Progenitor cell of endocrine pancreas (in vitro differentiated cells): ENCODE measurements around the gene VCP. TPM values are rescaled to one million over a fixed set of nuclear protein-coding genes. Genes with fewer than 3 reads are reported as not detected.

Experiments used
- DNase-seq: peaks from one replicate; pipeline ENCODE4 v3.0.0; 2021; ENCODE audit warnings: low spot score; ENCODE audit not compliant: unreplicated experiment
- H3K27ac Mint-ChIP-seq: 2 replicates; pipeline ENCODE4 v1.8.0; 2021; ENCODE audit warnings: mild to moderate bottlenecking, moderate library complexity, mixed read lengths
- H3K27me3 Mint-ChIP-seq: 2 replicates; pipeline ENCODE4 v1.8.0; 2021; ENCODE audit warnings: mixed read lengths
- H3K36me3 Mint-ChIP-seq: 2 replicates; pipeline ENCODE4 v1.8.0; 2022; ENCODE audit warnings: mixed read lengths; ENCODE audit not compliant: insufficient read depth
- H3K4me1 Mint-ChIP-seq: 2 replicates; pipeline ENCODE4 v1.8.0; 2021; ENCODE audit warnings: low read depth, mixed read lengths
- H3K4me3 Mint-ChIP-seq: 2 replicates; pipeline ENCODE4 v1.8.0; 2021; ENCODE audit warnings: low read depth, mild to moderate bottlenecking, moderate library complexity, mixed read lengths
- H3K9me3 Mint-ChIP-seq: 2 replicates; pipeline ENCODE4 v1.8.0; 2021; ENCODE audit warnings: low read depth, mixed read lengths
- total RNA-seq: library from RNA; stranded (reverse); gene quantifications from 2 replicates; pipeline ENCODE4 v1.2.1, GENCODE V29; 2021
- TF ChIP-seq, protein P1 (sequence below): fragments of 200-600 bp; sonication (generic); IDR thresholded peaks from one replicate; pipeline ENCODE4 v1.5.0; 2021; ENCODE audit warnings: antibody characterized with exemption, mild to moderate bottlenecking; ENCODE audit not compliant: unreplicated experiment

The VCP gene
- total RNA-seq, 1 donor from 2014 or later = 326 TPM

DNA sequence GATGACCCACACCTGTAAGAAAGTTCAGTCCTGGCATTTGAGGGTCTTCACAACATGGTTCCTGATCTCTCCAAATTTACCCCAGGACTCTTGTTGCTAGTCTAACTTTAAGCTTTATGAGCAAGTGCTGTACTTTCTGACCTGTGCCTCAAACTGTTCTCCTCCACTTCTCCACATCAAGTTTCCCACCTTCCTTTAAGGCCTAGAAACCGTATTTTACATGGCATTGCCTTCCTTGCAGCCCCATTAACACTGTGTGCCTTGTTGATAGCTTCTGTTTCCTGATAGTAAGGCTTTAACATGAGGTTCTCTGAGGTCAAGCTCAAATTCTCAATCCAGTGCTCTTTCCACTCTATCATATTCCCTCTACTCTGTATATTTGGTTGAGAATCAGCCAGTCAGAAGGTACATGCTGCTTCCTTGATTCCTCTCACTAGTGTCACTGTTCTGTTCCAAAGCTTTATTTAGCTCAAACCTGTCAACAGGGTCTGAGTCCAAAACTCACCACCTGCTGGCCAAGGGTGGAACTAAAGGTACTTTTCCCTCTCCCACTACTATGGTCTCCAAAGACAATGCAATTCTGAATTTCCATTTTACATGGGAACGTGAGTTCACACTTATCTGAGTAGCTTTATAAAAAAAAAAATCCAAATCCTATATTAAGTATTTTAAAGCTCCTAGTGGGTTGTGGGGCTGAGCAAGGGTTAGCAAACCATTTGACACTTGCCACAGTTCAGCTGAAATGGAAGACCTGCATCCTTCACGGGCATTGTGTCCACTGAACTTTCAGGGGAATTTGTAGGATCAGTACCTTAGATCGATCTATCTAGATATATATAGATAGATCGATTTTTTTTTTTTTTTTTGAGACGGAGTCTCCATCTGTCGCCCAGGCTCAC lies 21.1 kb downstream of the VCP start:
- no peaks in the 10 kb centered on the region for H3K27me3 Mint-ChIP-seq
- DNase-seq = peak; percentile 30
- no peak overlapping the region for H3K27ac Mint-ChIP-seq
- TF ChIP-seq, protein P1, sequence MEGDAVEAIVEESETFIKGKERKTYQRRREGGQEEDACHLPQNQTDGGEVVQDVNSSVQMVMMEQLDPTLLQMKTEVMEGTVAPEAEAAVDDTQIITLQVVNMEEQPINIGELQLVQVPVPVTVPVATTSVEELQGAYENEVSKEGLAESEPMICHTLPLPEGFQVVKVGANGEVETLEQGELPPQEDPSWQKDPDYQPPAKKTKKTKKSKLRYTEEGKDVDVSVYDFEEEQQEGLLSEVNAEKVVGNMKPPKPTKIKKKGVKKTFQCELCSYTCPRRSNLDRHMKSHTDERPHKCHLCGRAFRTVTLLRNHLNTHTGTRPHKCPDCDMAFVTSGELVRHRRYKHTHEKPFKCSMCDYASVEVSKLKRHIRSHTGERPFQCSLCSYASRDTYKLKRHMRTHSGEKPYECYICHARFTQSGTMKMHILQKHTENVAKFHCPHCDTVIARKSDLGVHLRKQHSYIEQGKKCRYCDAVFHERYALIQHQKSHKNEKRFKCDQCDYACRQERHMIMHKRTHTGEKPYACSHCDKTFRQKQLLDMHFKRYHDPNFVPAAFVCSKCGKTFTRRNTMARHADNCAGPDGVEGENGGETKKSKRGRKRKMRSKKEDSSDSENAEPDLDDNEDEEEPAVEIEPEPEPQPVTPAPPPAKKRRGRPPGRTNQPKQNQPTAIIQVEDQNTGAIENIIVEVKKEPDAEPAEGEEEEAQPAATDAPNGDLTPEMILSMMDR = peak; percentile 76
- no peaks in the 10 kb centered on the region for H3K9me3 Mint-ChIP-seq
- no peak overlapping the region for H3K4me3 Mint-ChIP-seq
- no peaks in the 10 kb centered on the region for H3K4me1 Mint-ChIP-seq
- peaks cover 44% of the 10 kb centered on the region for H3K36me3 Mint-ChIP-seq

GRCh38 chr9:35048511-35048910 lies 23.9 kb downstream of the VCP start:
- H3K9me3 Mint-ChIP-seq = no peaks in the 10 kb centered on the region
- H3K36me3 Mint-ChIP-seq = peaks cover 25% of the 10 kb centered on the region

GRCh38 chr9:35044071-35044470 lies 28.4 kb downstream of the VCP start:
- H3K27ac Mint-ChIP-seq = no peak overlapping the region
- peaks cover 21% of the 10 kb centered on the region for H3K36me3 Mint-ChIP-seq
- H3K9me3 Mint-ChIP-seq = no peaks in the 10 kb centered on the region
- DNase-seq = no peak
- H3K4me3 Mint-ChIP-seq = no peak overlapping the region
- TF ChIP-seq, protein P1 = no peak
- H3K27me3 Mint-ChIP-seq = no peaks in the 10 kb centered on the region
- H3K4me1 Mint-ChIP-seq = no peaks in the 10 kb centered on the region

More at GRCh38 chr9:35048511-35048910, 23.9 kb downstream of the VCP start:
- no peak for DNase-seq
- no peak overlapping the region for H3K4me3 Mint-ChIP-seq
- no peaks in the 10 kb centered on the region for H3K4me1 Mint-ChIP-seq
- no peaks in the 10 kb centered on the region for H3K27me3 Mint-ChIP-seq
- H3K27ac Mint-ChIP-seq = no peak overlapping the region
- TF ChIP-seq, protein P1 = no peak

DNA sequence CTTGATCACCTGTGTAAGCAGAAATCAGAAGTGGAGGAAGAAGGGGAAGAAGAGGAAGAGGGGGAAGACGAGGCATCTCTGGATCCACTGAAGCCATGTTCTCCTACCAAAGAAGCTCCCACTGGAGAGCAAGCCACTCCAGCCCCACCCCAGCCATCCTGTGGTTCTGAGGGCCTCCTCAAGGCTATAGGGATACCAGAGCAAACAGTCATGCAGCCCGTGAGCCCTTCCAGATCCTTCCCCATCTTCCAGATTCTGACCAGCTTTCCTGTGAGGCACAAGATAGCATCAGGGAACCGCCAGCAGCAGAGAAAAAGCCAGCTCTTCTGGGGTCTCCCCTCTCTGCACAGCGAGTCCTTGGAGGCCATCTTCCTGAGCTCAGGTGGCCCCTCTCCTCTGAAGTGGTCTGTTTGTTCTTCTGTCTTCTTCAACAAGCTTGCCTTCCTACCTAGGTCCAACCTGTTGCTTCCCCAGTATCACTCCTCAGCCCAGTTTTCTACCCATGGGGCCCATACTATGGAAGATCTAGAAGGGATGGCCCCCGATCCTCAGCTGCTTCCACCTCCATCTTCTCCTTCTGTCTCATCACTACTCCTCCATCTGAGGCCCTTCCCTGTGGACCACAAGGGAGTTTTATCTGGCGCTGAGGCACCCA lies 29.4 kb downstream of the VCP start:
- H3K9me3 Mint-ChIP-seq = no peaks in the 10 kb centered on the region

GRCh38 chr9:35042081-35042604 lies 30.3 kb downstream of the VCP start:
- TF ChIP-seq, protein P1 = no peak
- peaks cover 14% of the 10 kb centered on the region for H3K36me3 Mint-ChIP-seq
- DNase-seq = no peak
- H3K27me3 Mint-ChIP-seq = no peaks in the 10 kb centered on the region
- H3K9me3 Mint-ChIP-seq = no peaks in the 10 kb centered on the region
- H3K4me3 Mint-ChIP-seq = no peak overlapping the region
- H3K27ac Mint-ChIP-seq = no peak overlapping the region
- H3K4me1 Mint-ChIP-seq = no peaks in the 10 kb centered on the region

More for the DNA sequence above, 29.4 kb downstream of the VCP start:
- Mint-ChIP-seq H3K27me3 (no peaks in the 10 kb centered on the region), H3K36me3 (peaks cover 14% of the 10 kb centered on the region), H3K27ac (peak overlapping the region; percentile 56), H3K4me3 (no peak overlapping the region), H3K4me1 (no peaks in the 10 kb centered on the region)
- no peak for DNase-seq
- TF ChIP-seq, protein P1 = no peak
